Left lung (tissue), 10 donors: Measurements from ENCODE around the gene ZDHHC24. TPM values are rescaled to one million over a fixed set of nuclear protein-coding genes. Genes with fewer than 3 reads are reported as not detected.

Experiments
- ATAC-seq: fragments of 200-7000 bp; cut with Tn5 transposase; one replicate; pipeline ENCODE4 v1.9.1; 2020; ENCODE audit warnings: moderate library complexity
- DNase-seq, 4 donors: peaks; one replicate each; pipeline ENCODE4 v3.0.0-alpha.2; 2013 to 2020
- H3K27ac ChIP-seq, 2 donors: fragments of 200-600 bp; sonication (generic) in 1 of 2; one replicate each; pipeline versions ENCODE4 v1.5.0 to v1.8.0; 2020 to 2021
- H3K27me3 ChIP-seq, 2 donors: fragments of 200-600 bp; sonication (generic) in 1 of 2; one replicate each; pipeline versions ENCODE4 v1.5.0 to v1.8.0; 2020 to 2021
- H3K36me3 ChIP-seq, 2 donors: fragments of 200-600 bp; sonication (generic) in 1 of 2; one replicate each; pipeline versions ENCODE4 v1.5.0 to v1.8.0; 2020 to 2021
- H3K4me1 ChIP-seq, 2 donors: fragments of 200-600 bp; one replicate each; pipeline ENCODE4 v1.8.0; 2021
- H3K4me3 ChIP-seq, 2 donors: fragments of 200-600 bp; sonication (generic) in 1 of 2; one replicate each; pipeline versions ENCODE4 v1.5.0 to v1.8.0; 2020 to 2021; ENCODE audit warnings: mild to moderate bottlenecking in 1 of 2
- H3K9me3 ChIP-seq, 2 donors: fragments of 200-600 bp; sonication (generic) in 1 of 2; one replicate each; pipeline versions ENCODE4 v1.5.0 to v1.8.0; 2020 to 2021
- intact Hi-C, 2 donors: fragments of 100-400 bp; cut with DNase I; formaldehyde crosslinking; loops; one replicate each; pipeline versions ENCODE4 v1.11.2 to v1.14.2; 2022
- polyA plus RNA-seq, 6 donors: library from polyadenylated mRNA; unstranded; fragments of 120-200 nt; gene quantifications; one replicate each; pipeline ENCODE4 v1.2.1, GENCODE V29; 2013; ENCODE audit not compliant: insufficient read length in 6 of 6
- total RNA-seq, 2 donors: library from RNA; stranded (reverse); fragmentation: NEBNext Ultra II Directional; extraction: Animal tissue kit (Norgen Biotek cat#: 25700); gene quantifications; one replicate each; pipeline ENCODE4 v1.2.1, GENCODE V29; 2021
- TF ChIP-seq, protein P1 (sequence below), 2 donors: fragments of 200-600 bp; sonication (generic) in 1 of 2; IDR thresholded peaks; one replicate each; pipeline versions ENCODE4 v1.5.0 to v1.8.0; 2021; ENCODE audit warnings: antibody characterized with exemption in 2 of 2
- donor health status: DM: no; HTN: yes; CAD: no.
- donor health status: DM: no; HTN: no; CAD: no.

The ZDHHC24 gene
- total and polyA plus RNA-seq, 8 donors = 4.7 to 17.0 (median 5.8) TPM

DNA sequence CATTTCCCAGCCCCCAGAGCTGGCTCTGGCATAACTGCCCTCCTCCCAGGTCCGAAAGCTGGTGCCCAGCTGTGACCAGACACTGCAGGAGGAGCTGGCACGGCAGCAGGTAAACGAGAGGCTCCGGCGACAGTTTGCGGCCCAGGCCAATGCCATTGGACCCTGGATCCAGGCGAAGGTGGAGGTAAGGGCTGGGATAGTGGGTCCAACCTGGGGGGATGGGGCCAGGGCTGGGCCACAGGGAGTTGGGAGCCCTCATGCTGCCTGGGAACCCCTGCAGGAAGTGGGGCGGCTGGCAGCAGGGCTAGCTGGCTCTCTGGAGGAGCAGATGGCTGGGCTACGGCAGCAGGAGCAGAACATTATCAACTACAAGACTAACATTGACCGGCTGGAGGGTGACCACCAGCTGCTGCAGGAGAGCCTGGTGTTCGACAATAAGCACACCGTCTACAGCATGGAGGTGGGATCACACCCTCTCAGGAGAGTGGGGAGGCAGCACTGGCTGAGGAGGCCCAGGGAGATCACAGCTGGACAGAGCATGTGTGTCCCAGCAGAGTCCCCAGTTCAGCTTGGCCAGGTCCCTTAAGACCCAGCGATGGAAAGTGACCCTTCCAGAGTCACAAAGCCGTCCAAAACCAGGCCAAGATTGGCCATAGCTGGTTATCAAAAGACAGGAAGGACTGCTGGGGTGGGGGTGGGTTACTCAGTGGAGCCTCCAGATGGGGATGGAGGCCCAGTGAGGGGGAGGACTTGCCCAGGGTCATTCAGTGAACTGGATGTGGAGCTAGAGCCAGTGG lies 15.5 kb upstream of the ZDHHC24 start:
- DNase-seq = peak in 1 of 4 donors; percentile 55
- no peak for ATAC-seq

DNA sequence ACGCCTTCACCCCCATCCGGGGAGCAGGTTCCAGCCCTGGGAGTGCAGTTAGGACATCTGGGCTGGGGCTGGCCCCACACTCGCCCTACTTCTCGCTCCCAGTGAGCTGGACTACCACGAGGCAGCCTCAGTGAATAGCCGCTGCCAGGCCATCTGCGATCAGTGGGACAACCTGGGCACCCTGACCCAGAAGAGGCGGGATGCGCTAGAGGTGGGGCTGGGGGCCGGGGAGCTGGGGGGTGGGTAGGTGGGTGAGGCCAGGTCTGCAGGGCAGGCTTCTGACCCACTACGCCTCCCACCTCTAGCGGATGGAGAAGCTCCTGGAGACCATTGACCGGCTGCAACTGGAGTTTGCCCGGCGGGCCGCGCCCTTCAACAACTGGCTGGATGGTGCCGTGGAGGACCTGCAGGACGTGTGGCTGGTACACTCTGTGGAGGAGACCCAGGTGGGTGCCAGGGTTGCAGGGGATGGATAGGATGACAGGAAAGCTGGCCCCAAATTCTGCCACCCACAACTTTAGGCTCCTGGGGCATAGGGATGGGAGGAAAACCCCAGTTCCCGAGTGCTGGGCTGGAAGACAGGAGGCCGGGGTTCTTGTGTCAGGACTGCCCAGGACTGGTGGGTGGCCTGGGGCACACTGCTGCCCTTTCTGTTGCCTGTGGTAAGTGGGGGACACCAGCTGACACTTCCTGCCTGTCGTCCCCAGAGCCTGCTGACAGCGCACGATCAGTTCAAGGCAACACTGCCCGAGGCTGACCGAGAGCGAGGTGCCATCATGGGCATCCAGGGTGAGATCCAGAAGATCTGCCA lies 14.2 kb upstream of the ZDHHC24 start:
- no peaks in the 10 kb centered on the region for H3K9me3 ChIP-seq
- peaks cover 0 to 26% of the 10 kb centered on the region in 2 donors for H3K27me3 ChIP-seq
- TF ChIP-seq, protein P1, sequence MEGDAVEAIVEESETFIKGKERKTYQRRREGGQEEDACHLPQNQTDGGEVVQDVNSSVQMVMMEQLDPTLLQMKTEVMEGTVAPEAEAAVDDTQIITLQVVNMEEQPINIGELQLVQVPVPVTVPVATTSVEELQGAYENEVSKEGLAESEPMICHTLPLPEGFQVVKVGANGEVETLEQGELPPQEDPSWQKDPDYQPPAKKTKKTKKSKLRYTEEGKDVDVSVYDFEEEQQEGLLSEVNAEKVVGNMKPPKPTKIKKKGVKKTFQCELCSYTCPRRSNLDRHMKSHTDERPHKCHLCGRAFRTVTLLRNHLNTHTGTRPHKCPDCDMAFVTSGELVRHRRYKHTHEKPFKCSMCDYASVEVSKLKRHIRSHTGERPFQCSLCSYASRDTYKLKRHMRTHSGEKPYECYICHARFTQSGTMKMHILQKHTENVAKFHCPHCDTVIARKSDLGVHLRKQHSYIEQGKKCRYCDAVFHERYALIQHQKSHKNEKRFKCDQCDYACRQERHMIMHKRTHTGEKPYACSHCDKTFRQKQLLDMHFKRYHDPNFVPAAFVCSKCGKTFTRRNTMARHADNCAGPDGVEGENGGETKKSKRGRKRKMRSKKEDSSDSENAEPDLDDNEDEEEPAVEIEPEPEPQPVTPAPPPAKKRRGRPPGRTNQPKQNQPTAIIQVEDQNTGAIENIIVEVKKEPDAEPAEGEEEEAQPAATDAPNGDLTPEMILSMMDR (IDR thresholded peaks at IDR 0.05) = no peak
- no peaks in the 10 kb centered on the region for H3K36me3 ChIP-seq
- no peak overlapping the region for H3K4me3 ChIP-seq
- ATAC-seq = no peak
- intact Hi-C loops = no loop called here
- no peak overlapping the region for H3K27ac ChIP-seq
- H3K4me1 ChIP-seq = peaks cover 4 to 8% of the 10 kb centered on the region in 2 donors
- DNase-seq = peak in 1 of 4 donors; percentile 63

More for the DNA sequence above, 15.5 kb upstream of the ZDHHC24 start:
- intact Hi-C loops = no loop called here
- Histone ChIP-seq H3K4me1 (peaks cover 4 to 8% of the 10 kb centered on the region in 2 donors), H3K27ac (no peak overlapping the region), H3K4me3 (no peak overlapping the region), H3K27me3 (peaks cover 0 to 26% of the 10 kb centered on the region in 2 donors), H3K36me3 (no peaks in the 10 kb centered on the region), H3K9me3 (no peaks in the 10 kb centered on the region)
- TF ChIP-seq, protein P1 (IDR thresholded peaks at IDR 0.05) = no peak

DNA sequence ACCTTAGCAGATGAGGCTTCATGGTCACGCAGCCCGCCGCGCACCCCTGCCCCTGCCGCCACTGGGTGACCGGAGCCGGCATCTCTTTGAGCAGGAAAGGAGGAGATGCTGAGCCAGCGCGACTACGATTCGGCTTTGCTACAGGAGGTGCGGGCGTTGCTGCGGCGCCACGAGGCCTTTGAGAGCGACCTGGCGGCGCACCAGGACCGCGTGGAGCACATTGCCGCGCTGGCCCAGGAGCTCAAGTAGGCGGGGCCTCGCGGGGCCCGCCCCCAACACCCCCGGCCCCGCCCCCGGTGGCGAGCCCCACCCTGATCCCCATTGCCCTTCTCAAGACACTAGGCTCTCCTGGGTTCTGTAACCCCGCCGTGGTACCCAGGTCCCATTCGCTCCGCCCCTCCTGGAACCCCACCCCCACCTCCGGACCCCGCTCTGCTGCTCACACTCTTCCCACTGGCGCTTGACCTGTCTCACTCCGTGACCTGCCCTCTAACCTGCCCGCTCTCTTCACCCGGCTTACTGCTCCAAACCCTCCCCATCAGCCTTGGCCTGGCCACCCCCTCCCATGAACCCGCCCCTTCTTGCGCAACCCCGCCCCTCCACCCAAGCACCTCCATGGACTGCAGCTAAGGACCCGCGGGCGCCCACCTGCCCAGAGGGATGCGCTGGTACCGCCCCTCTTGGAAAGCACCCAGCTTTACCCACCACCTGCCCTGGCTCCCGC lies 13.5 kb upstream of the ZDHHC24 start:
- Histone ChIP-seq H3K36me3 (no peaks in the 10 kb centered on the region), H3K4me1 (peaks cover 4 to 8% of the 10 kb centered on the region in 2 donors), H3K27me3 (peaks cover 0 to 26% of the 10 kb centered on the region in 2 donors), H3K9me3 (no peaks in the 10 kb centered on the region), H3K27ac (no peak overlapping the region), H3K4me3 (no peak overlapping the region)
- ATAC-seq = peak; percentile 38
- DNase-seq = peak in 2 of 4 donors; percentile 32 to 81
- intact Hi-C loops = no loop called here
- TF ChIP-seq, protein P1 (IDR thresholded peaks at IDR 0.05) = no peak

DNA sequence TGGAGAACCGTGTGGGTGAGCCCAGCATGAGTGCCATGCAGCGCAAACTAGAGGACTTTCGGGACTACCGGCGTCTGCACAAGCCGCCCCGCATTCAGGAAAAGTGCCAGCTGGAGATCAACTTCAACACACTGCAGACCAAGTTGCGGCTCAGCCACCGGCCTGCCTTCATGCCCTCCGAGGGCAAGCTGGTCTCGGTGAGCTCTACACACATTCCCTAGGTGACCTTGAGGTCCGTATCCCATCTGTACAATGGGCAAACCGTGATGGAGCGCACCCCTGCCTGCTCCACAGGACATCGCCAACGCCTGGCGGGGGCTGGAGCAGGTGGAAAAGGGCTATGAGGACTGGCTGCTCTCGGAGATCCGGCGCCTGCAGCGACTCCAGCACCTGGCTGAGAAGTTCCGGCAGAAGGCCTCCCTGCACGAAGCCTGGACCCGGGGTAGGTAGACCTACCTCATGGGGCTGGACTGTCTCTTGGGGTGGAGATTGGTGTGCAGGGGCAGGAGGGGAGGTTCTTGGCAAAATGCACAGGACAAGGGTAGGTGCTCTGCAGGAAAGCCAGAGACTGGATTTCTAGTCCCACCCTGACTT lies 12.0 kb upstream of the ZDHHC24 start:
- peak in 1 of 4 donors; percentile 70 for DNase-seq
- Histone ChIP-seq H3K27ac (no peak overlapping the region), H3K4me3 (no peak overlapping the region), H3K4me1 (peaks cover 4 to 8% of the 10 kb centered on the region in 2 donors), H3K9me3 (no peaks in the 10 kb centered on the region), H3K27me3 (peaks cover 0 to 26% of the 10 kb centered on the region in 2 donors), H3K36me3 (no peaks in the 10 kb centered on the region)
- TF ChIP-seq, protein P1 (IDR thresholded peaks at IDR 0.05) = no peak
- intact Hi-C loops = no loop called here
- ATAC-seq = no peak
